Loucy (cell line): ENCODE results near the gene WNT11.

ENCODE experiments used
- EZH2phosphoT487 ChIP-seq: fragments of 200-600 bp; IDR thresholded peaks from 2 replicates; pipeline ENCODE4 v1.6.1; 2018; ENCODE audit warnings: antibody characterized with exemption, mild to moderate bottlenecking, moderate library complexity, borderline replicate concordance
- TF ChIP-seq, protein P1 (sequence below): fragments of 200-600 bp; sonication (generic); conservative IDR thresholded peaks from 2 replicates; pipeline ENCODE4 v1.5.1; 2014; ENCODE audit warnings: mild to moderate bottlenecking, antibody characterized with exemption, low read length

- TF ChIP-seq, protein P1, sequence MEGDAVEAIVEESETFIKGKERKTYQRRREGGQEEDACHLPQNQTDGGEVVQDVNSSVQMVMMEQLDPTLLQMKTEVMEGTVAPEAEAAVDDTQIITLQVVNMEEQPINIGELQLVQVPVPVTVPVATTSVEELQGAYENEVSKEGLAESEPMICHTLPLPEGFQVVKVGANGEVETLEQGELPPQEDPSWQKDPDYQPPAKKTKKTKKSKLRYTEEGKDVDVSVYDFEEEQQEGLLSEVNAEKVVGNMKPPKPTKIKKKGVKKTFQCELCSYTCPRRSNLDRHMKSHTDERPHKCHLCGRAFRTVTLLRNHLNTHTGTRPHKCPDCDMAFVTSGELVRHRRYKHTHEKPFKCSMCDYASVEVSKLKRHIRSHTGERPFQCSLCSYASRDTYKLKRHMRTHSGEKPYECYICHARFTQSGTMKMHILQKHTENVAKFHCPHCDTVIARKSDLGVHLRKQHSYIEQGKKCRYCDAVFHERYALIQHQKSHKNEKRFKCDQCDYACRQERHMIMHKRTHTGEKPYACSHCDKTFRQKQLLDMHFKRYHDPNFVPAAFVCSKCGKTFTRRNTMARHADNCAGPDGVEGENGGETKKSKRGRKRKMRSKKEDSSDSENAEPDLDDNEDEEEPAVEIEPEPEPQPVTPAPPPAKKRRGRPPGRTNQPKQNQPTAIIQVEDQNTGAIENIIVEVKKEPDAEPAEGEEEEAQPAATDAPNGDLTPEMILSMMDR: no peak
- TF ChIP-seq EZH2phosphoT487: no peak
These were observed 3.2 kb upstream of the WNT11 start for GRCh38 chr11:76209375-76209972.
